ENCODE results near the gene GSTA2. TPM values are rescaled to one million over a fixed set of nuclear protein-coding genes. Genes with fewer than 3 reads are reported as not detected.

Gene GSTA2
- total RNA-seq, 2 donors from 2014 or later = 72.0 TPM; not detected in 1

DNA sequence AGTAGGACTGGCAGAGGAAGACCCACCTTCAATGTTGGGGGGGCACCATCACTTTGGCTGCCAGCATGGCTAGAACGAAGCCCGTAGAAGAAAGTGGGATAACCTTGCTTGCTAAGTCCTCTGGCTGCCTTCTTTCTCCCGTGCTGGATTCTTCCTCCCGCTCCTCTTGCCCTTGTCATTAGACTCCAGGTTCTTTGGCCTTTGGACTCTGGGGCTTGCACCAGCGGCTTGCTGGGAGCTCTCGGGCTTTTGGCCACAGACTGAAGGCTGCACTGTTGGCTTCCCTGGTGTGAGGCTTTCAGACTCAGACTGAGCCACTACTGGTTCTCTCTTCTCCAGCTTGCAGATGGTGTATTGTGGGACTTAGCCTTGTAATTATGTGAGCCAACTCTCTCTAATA, 28.2 kb downstream of the GSTA2 start:
- no peaks in the 10 kb centered on the region for H3K27me3 ChIP-seq (replicated peaks; ENCODE audit: insufficient read depth)
- no peak for DNase-seq (ENCODE audit: low spot score)
- H3K9me3 ChIP-seq = no peaks in the 10 kb centered on the region
- TF ChIP-seq POLR2A (IDR thresholded peaks at IDR 0.05) (no peak), POLR2AphosphoS5 (IDR thresholded peaks at IDR 0.05) (no peak), CTCF (IDR thresholded peaks at IDR 0.05) (no peak)
- 95% methylated on average over 6 of the region's 6 CpGs for WGBS
- intact Hi-C loops (cut with DNase I) = no loop called here
- no peaks in the 10 kb centered on the region for H3K4me1 ChIP-seq (replicated peaks)
- no peak overlapping the region for H3K4me3 ChIP-seq
- H3K27ac ChIP-seq = no peak overlapping the region
- no peaks in the 10 kb centered on the region for H3K36me3 ChIP-seq

DNA sequence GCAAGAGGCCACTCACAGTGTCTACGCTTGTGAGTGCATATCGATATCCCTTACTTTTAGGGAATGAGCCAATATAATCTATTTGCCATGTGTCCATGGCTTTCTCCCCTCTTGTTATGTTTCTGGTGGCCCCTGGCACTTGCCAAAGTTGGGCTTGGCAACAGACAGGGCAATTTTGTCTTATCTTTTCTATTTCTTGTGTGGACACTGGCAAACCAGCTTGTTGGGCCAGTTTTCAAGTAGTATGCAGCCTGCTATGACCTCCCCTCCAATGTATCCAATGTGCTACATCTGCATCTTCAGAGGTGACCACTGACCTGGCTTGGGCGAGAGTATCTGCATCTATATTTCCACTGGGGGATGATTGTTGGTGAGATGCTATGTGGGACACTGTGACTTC, 29.2 kb downstream of the GSTA2 start:
- H3K27me3 ChIP-seq (replicated peaks; ENCODE audit: insufficient read depth) = no peaks in the 10 kb centered on the region
- TF ChIP-seq POLR2AphosphoS5 (IDR thresholded peaks at IDR 0.05) = no peak
- TF ChIP-seq POLR2A (IDR thresholded peaks at IDR 0.05) = no peak
- TF ChIP-seq CTCF (IDR thresholded peaks at IDR 0.05) = no peak
- no peak overlapping the region for H3K4me3 ChIP-seq
- no peak overlapping the region for H3K27ac ChIP-seq
- DNase-seq (ENCODE audit: low spot score) = no peak
- intact Hi-C loops (cut with DNase I) = no loop called here
- H3K9me3 ChIP-seq = no peaks in the 10 kb centered on the region
- no peaks in the 10 kb centered on the region for H3K36me3 ChIP-seq
- H3K4me1 ChIP-seq (replicated peaks) = no peaks in the 10 kb centered on the region
- 94% methylated on average over 3 of the region's 3 CpGs for WGBS

DNA sequence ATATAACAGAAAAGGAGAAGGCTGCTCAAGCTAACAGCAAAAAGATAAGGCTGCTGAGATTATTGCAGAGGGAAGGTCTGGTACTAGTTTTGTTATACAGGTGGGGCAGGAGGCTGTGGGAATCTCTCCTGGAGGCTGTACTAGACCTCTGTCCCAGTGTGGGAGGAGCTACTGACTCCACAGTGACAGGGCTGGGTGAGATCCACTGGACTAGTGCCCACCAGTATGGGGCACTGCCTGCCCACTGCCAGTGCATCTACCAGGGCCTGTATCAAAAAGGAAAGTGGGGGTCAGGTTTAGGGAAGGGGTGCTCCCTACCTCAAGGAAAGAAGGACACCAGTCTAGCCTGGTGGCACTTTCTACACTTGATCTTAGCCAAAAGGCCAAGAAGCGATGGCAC, 30.1 kb downstream of the GSTA2 start:
- Histone ChIP-seq H3K4me3 (no peak overlapping the region), H3K9me3 (no peaks in the 10 kb centered on the region), H3K36me3 (no peaks in the 10 kb centered on the region), H3K27me3 (replicated peaks; ENCODE audit: insufficient read depth) (no peaks in the 10 kb centered on the region), H3K4me1 (replicated peaks) (peaks cover 2% of the 10 kb centered on the region), H3K27ac (no peak overlapping the region)
- no peak for DNase-seq (ENCODE audit: low spot score)
- intact Hi-C loops (cut with DNase I) = no loop called here
- no peak for TF ChIP-seq POLR2AphosphoS5 (IDR thresholded peaks at IDR 0.05)
- no peak for TF ChIP-seq POLR2A (IDR thresholded peaks at IDR 0.05)
- TF ChIP-seq CTCF (IDR thresholded peaks at IDR 0.05) = no peak
- WGBS = 95% methylated on average over 1 of the region's 1 CpG

- no peak for DNase-seq (ENCODE audit: low spot score)
- WGBS = 65% methylated on average over 6 of the region's 6 CpGs
- Histone ChIP-seq H3K27me3 (replicated peaks; ENCODE audit: insufficient read depth) (no peaks in the 10 kb centered on the region), H3K4me1 (replicated peaks) (peaks cover 5% of the 10 kb centered on the region), H3K4me3 (no peak overlapping the region), H3K27ac (no peak overlapping the region), H3K9me3 (no peaks in the 10 kb centered on the region), H3K36me3 (no peaks in the 10 kb centered on the region)
- TF ChIP-seq CTCF (IDR thresholded peaks at IDR 0.05) (no peak), POLR2AphosphoS5 (IDR thresholded peaks at IDR 0.05) (no peak), POLR2A (IDR thresholded peaks at IDR 0.05) (no peak)
- intact Hi-C loops (cut with DNase I) = no loop called here
Observed at GRCh38 chr6:52731719-52732118, 31.6 kb downstream of the GSTA2 start.

- intact Hi-C loops (cut with DNase I) = no loop called here
- DNase-seq (ENCODE audit: low spot score) = no peak
- Histone ChIP-seq H3K4me3 (no peak overlapping the region), H3K27ac (no peak overlapping the region), H3K9me3 (no peaks in the 10 kb centered on the region), H3K36me3 (no peaks in the 10 kb centered on the region), H3K4me1 (replicated peaks) (peaks cover 5% of the 10 kb centered on the region), H3K27me3 (replicated peaks; ENCODE audit: insufficient read depth) (no peaks in the 10 kb centered on the region)
- TF ChIP-seq CTCF (IDR thresholded peaks at IDR 0.05) = no peak
- no peak for TF ChIP-seq POLR2AphosphoS5 (IDR thresholded peaks at IDR 0.05)
- WGBS = 44% methylated on average over 1 of the region's 1 CpG
Observed at GRCh38 chr6:52729576-52729975, 33.7 kb downstream of the GSTA2 start.

All from prostate gland (tissue), 2 donors.